GM12878 (cell line): ENCODE results near the gene NIPAL1. TPM values are rescaled to one million over a fixed set of nuclear protein-coding genes. Genes with fewer than 3 reads are reported as not detected.

Experiments
- BCL11A ChIP-seq: IDR thresholded peaks from 2 replicates; pipeline ENCODE4 v1.6.1; 2011; ENCODE audit warnings: low read depth, low read length
- EGR1 ChIP-seq, 2 experiments: IDR thresholded peaks; 1 replicate in 1 of 2; 2 replicates in 1 of 2; pipeline ENCODE4 v1.6.1; 2011 to 2012; ENCODE audit warnings: low read depth in 2 of 2, low read length in 2 of 2, borderline replicate concordance in 1 of 2, mild to moderate bottlenecking in 1 of 2, moderate library complexity in 1 of 2
- ESRRA ChIP-seq: IDR thresholded peaks from 2 replicates; pipeline ENCODE4 v1.6.1; 2012; ENCODE audit warnings: mild to moderate bottlenecking, low read length, improper control_type of control experiment
- GATAD2B ChIP-seq: fragments of 450-650 bp; conservative IDR thresholded peaks from 2 replicates; pipeline ENCODE4 v1.6.1; 2017; ENCODE audit warnings: low read depth, mild to moderate bottlenecking, moderate library complexity
- HDAC2 ChIP-seq: fragments of 200-600 bp; sonication (generic); IDR thresholded peaks from 2 replicates; pipeline ENCODE4 v1.6.1; 2017
- MTA2 ChIP-seq: fragments of 450-650 bp; IDR thresholded peaks from 2 replicates; pipeline ENCODE4 v1.6.1; 2016; ENCODE audit warnings: low read depth, mild to moderate bottlenecking, moderate library complexity
- NR2C2 ChIP-seq: IDR thresholded peaks from 2 replicates; pipeline ENCODE4 v1.6.1; 2011; ENCODE audit warnings: borderline replicate concordance, low read depth; ENCODE audit not compliant: control insufficient read depth, insufficient read length
- SUPT20H ChIP-seq: IDR thresholded peaks from 2 replicates; pipeline ENCODE4 v1.6.1; 2011; ENCODE audit warnings: low read depth, mild to moderate bottlenecking, low read length, moderate library complexity, borderline replicate concordance; ENCODE audit not compliant: control insufficient read depth
- TCF12 ChIP-seq: IDR thresholded peaks from 2 replicates; pipeline ENCODE4 v1.6.1; 2011; ENCODE audit warnings: low read depth, mild to moderate bottlenecking, low read length
- ZNF217 ChIP-seq: fragments of 450-650 bp; IDR thresholded peaks from 2 replicates; pipeline ENCODE4 v1.6.1; 2017; ENCODE audit warnings: antibody characterized with exemption, mild to moderate bottlenecking
- polyA plus RNA-seq, 11 experiments: library from polyadenylated mRNA; depleted of rRNA in 4 of 11; unstranded in 6 of 11; stranded (reverse) in 5 of 11; fragments of >200 nt; fragmentation: Nextera tagmentation in 4 of 11; fragmentation: Illumina TruSeq in 1 of 11; extraction: Ambion mirVana in 4 of 11; extraction: Trizol in 1 of 11; gene quantifications; 1 replicate in 1 of 11; 2 replicates in 10 of 11; pipeline versions ENCODE4 v1.2.1 to v1.2.3, GENCODE V29; 2011 to 2016; ENCODE audit warnings: inconsistent platforms in 2 of 11, missing spikeins in 2 of 11, low read depth in 1 of 11
- total RNA-seq, 4 experiments: library from RNA; depleted of rRNA in 3 of 4; stranded (reverse); fragments of >200 nt in 3 of 4; fragmentation: Illumina TruSeq in 1 of 4; extraction: Trizol in 1 of 4; gene quantifications; 2 replicates each; pipeline versions ENCODE4 v1.2.1 to v1.2.3, GENCODE V29; 2013 to 2021
- TF ChIP-seq, protein P1 (sequence below): fragments of 150-350 bp; IDR thresholded peaks from 2 replicates; pipeline ENCODE4 v1.6.1; 2014; ENCODE audit warnings: mild to moderate bottlenecking, low read depth, low read length
- TF ChIP-seq, protein P2 (sequence below): IDR thresholded peaks from 2 replicates; pipeline ENCODE4 v1.6.1; 2012; ENCODE audit warnings: low read depth, low read length, improper control_type of control experiment
- TF ChIP-seq, protein P3 (sequence below): fragments of 150-350 bp; IDR thresholded peaks from 2 replicates; pipeline ENCODE4 v1.6.1; 2016; ENCODE audit warnings: low read depth, low read length

Gene NIPAL1
- total and polyA plus RNA-seq, 10 of the 15 experiments (the other 5 are each of a cell fraction or from before 2014, with no cell fraction given), result 0.46 to 9.7 (median 5.9) TPM

DNA sequence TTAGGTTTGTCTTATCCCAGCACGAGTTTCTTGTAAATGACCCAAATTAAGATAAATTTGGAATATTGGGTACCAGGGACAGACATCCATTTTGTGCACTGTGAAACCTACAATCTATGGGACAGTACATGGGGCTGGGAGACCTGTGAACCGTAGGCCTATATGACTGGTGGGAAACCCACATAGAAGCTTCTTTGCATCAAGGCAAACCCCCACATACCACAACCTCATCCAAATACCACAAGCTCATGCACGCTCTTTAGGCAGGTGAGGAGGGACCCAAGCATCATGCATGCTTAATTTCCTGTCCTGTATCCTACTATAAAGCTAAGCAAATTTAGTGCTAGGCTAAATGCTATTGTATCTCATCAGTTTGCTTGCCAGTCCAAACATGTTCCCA lies 47.8 kb downstream of the NIPAL1 start (continued):
- TF ChIP-seq ESRRA (no peak), EGR1 (IDR thresholded peaks at IDR 0.05; ENCODE audit: borderline replicate concordance in 1 of 2, low read depth in 2 of 2, low read length in 2 of 2) (no peak), HDAC2 (no peak), TCF12 (peak; percentile 51; the same call in 1 of the 2 replicates), NR2C2 (no peak), ZNF217 (no peak), SUPT20H (no peak), MTA2 (no peak), BCL11A (peak; percentile 68; the same call in 1 of the 2 replicates), GATAD2B (no peak)
- TF ChIP-seq, protein P1, sequence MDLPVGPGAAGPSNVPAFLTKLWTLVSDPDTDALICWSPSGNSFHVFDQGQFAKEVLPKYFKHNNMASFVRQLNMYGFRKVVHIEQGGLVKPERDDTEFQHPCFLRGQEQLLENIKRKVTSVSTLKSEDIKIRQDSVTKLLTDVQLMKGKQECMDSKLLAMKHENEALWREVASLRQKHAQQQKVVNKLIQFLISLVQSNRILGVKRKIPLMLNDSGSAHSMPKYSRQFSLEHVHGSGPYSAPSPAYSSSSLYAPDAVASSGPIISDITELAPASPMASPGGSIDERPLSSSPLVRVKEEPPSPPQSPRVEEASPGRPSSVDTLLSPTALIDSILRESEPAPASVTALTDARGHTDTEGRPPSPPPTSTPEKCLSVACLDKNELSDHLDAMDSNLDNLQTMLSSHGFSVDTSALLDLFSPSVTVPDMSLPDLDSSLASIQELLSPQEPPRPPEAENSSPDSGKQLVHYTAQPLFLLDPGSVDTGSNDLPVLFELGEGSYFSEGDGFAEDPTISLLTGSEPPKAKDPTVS, result no peak
- TF ChIP-seq, protein P2, sequence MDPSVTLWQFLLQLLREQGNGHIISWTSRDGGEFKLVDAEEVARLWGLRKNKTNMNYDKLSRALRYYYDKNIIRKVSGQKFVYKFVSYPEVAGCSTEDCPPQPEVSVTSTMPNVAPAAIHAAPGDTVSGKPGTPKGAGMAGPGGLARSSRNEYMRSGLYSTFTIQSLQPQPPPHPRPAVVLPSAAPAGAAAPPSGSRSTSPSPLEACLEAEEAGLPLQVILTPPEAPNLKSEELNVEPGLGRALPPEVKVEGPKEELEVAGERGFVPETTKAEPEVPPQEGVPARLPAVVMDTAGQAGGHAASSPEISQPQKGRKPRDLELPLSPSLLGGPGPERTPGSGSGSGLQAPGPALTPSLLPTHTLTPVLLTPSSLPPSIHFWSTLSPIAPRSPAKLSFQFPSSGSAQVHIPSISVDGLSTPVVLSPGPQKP, result no peak
- TF ChIP-seq, protein P3, sequence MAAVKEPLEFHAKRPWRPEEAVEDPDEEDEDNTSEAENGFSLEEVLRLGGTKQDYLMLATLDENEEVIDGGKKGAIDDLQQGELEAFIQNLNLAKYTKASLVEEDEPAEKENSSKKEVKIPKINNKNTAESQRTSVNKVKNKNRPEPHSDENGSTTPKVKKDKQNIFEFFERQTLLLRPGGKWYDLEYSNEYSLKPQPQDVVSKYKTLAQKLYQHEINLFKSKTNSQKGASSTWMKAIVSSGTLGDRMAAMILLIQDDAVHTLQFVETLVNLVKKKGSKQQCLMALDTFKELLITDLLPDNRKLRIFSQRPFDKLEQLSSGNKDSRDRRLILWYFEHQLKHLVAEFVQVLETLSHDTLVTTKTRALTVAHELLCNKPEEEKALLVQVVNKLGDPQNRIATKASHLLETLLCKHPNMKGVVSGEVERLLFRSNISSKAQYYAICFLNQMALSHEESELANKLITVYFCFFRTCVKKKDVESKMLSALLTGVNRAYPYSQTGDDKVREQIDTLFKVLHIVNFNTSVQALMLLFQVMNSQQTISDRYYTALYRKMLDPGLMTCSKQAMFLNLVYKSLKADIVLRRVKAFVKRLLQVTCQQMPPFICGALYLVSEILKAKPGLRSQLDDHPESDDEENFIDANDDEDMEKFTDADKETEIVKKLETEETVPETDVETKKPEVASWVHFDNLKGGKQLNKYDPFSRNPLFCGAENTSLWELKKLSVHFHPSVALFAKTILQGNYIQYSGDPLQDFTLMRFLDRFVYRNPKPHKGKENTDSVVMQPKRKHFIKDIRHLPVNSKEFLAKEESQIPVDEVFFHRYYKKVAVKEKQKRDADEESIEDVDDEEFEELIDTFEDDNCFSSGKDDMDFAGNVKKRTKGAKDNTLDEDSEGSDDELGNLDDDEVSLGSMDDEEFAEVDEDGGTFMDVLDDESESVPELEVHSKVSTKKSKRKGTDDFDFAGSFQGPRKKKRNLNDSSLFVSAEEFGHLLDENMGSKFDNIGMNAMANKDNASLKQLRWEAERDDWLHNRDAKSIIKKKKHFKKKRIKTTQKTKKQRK, result no peak
